Bone marrow (tissue), 2 donors: ENCODE results near the gene TMEM132C.
"Not testable (repeated sequence)": the region's sequence is repeated elsewhere in the genome, so short reads cannot be mapped to it uniquely, and the experiment has no call there.

Experiments
- DNase-seq, 2 donors: peaks; one replicate each; lab custom pipeline; 2025; lab: John Stamatoyannopoulos, UW

The TMEM132C gene

DNA sequence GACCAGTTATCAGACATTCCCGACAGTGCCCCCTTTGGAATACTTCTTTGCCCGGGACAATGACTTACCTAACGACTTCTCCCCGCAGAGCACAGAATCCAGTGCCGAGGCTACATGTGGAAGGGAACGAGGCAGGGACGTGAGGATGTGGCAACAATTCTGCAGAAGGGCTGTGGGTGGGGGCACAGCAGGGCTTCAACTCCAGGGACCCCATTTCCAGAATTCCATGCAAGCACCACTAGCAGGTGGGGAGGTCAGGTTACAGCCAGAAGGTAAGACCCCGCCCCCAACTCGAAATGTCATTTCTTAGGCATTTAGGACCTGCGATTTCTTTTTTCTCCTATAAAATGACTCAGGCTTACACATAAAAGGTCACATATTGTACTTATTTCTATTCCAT is 207.9 kb downstream of the TMEM132C start:
- DNase-seq: no peak

DNA sequence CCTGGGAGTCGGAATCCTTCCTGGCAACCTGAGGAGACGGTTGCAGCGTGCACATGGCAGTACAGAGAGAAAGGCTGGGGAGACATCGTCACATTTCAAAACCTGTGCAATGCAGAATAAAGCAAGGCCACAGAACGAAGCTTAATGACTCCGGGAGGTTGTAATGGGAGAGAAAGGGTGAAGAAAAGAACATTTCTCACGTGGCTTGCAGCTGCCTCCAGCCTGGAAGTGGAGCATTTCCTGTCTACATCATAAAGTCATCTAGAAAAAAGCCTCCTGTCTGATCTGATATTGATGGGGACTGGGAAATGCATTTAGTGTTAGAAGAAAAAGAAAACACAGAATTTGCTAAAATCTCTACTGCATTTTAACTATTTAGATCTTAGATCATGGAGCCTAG is 209.3 kb downstream of the TMEM132C start:
- no peak for DNase-seq

DNA sequence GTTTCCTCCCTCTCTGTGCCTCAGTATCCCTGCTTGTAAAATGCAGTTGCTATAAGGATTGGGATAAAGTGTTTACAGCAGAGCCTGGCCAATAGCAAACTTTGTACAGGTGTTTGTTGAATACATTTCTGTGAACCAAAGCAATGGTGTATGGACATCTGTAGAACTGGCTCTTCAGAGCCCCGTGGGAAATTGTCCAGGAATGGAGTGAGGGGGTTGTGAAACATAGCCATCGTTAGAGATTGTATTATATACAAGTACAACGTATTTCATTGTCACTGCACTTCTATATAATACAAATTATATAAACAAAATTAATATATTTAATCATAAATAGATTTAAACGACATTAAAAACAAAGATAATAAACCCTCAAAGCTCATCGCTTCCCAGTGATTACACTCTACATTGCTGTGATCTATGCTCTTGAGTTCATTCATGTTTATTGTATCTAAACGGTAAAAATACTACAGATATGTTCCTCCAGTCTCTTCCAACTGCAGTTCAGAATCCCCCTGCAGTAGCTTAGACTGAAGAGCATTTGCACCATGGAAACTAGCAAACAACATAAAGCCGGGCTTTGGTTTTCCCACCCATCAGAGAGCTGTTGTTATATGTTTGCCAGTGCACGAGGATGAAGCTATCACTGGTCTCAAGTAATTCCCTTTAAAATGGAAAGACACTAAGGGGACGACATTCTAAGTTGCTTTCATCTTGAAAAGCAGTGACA is 216.7 kb downstream of the TMEM132C start:
- no peak for DNase-seq

DNA sequence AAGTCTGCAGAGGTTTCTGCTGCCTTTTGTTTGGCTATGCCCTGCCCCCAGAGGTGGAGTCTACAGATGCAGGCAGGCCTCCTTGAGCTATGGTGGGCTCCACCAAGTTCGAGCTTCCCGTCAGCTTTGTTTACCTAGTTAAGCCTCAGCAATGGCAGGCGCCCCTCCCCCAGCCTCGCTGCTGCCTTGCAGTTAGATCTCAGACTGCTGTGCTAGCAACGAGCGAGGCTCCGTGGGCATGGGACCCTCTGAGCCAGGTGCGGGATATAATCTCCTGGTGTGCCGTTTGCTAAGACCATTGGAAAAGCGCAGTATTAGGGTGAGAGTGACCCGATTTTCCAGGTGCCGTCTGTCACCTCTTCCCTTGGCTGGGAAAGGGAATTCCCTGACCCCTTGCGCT is 230.4 kb downstream of the TMEM132C start:
- DNase-seq: not testable (repeated sequence)

DNA sequence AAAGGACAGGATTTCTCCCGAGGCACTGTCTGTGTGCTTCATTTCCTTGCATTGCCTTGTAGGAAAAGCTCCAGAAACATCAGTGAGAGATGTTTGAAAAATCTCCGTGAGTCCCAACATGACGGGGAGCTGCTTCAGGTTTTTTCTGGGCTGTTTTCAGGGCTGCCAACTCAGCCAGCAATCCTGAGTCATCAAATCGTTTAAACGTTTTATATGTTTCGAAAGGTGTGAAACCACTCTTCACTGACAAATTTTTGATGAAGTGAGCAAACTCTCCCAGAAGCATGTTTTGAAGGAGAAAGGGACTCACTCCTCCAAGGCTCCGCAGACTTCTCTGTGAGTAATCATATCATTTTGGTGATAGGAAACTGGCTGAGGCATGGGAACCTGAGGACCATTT is 240.5 kb downstream of the TMEM132C start:
- no peak for DNase-seq

DNA sequence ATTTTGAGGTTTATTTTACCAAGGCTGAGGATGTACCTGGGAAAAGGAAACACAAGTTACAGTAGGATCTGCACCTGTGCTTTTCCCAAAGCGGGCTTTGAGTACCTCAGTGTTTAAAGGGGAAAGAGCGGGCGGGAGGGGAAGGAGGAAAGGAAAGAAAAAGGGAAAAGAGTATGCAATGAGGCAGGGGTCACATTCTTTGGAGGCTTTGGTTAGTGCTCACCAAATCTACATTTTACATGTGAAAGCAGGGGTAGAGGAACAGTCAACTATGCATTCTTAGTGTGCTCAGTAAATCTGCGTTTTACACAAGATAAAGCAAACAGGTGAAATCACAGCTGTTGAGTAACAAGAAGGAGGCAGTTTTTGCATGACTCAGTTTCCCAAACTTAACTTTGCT is 242.2 kb downstream of the TMEM132C start:
- DNase-seq: no peak

DNA sequence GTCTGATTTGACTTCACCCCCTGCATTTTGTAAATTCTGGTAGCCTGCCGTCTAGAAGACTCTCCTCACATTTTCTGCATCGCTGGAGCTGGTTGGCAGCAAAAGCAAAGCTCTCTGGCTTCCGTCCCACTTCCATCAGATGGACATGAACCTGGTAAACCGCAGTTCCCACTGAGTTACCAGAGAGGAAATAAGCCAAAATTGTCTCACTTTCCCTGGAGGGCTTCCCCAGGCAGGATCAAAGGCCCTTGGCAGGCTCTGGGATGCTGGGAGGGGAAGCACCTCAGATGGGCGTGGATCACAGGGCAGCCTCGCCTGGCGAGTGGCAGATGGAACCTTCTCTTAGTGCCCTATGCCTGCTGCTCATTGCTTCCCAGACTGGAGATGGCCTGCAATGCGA is 243.5 kb downstream of the TMEM132C start:
- no peak for DNase-seq

DNA sequence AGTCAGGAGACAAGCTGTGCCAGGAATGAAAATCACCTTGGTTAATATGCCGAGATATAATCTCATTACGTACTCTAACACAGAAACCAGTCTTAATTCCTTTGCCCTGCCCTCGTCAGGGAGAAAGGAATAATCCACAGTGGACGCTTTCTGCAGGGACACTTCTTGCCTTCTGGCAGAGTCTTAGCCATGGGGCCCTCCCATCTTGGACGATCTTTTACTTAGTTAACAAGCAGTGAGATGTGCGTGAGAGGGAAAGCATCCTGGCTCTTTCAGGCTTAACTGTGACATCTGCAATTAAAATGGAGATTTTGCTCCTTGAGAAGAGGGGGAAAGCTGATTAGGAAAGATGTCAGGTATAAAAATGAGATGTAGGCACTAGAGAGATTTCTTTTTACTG is 246.4 kb downstream of the TMEM132C start:
- DNase-seq: no peak

DNA sequence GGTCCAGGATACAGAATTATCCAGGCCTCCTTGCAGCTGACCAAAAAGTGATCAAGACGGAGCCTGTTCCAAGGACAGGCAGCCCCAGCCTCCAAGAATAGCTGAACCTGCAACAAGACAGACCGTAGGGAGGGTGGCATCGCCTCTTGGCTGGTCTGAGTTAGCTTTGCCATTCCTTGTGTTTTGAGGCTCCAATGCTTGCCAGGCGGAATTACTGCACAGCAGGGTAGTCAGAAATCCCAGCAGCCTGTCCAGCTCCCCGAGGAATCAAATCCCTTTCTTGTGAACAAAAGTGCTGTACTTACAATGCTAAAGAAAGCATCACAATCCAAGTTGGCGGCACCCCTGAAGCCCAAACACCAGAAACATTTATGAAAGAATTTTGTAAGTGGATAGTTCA is 246.9 kb downstream of the TMEM132C start:
- no peak for DNase-seq

DNA sequence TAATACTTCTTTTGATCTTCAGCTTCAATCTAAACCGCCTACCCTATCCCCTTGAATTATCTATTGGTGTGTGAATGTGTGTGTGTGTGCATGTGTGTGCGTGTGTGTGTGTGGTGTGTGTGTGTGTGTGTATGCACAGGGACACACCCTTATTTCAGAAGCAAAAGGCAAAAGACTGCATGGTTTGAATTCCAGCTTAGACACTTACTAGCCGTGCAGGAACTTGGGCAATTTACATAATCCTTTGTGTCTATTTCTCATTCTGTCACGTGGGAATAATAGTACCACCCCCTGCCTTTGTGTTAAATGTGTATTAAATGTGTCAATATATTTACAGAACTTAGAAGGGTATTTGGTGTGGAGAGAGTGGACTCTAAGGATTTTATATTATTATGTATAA is 251.7 kb downstream of the TMEM132C start:
- DNase-seq: no peak

DNA sequence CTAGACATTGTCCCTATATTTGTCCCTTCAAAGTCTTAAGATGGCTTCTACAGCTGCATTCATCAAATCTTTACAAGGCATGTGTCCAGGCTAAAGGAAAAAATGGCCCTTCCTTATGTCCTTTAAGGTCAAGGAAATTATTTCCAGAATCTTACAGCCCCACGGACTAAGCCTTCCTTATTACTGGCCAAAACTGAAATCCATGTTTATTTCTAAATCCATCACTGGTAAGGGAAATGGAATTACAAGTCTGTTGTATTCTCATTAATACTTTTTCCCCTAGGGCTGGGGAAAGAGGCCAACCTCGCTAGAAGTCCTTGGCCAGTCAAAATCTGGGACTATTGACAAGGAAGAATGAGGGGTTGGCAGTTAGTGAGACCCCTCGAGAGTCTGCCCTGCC is 252.5 kb downstream of the TMEM132C start:
- no peak for DNase-seq

DNA sequence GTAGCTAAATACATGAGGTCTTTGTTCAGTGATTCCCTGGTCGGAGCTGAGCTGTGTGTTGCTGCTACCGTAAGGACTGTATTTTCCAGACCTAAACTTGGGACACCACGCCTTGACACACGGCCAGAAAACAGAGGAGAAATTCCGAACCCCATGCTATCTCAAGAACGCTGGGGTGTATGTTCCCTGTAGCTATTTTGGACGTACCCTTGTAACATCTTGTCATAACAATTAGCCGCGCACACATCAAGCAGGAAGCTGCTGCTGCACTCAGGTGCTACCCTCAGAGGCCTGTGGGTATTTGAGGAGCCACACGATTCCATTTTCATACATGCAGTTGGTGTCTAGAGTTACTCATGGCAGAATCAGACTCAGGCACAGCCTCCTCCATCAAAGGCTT is 255.0 kb downstream of the TMEM132C start:
- DNase-seq: no peak

DNA sequence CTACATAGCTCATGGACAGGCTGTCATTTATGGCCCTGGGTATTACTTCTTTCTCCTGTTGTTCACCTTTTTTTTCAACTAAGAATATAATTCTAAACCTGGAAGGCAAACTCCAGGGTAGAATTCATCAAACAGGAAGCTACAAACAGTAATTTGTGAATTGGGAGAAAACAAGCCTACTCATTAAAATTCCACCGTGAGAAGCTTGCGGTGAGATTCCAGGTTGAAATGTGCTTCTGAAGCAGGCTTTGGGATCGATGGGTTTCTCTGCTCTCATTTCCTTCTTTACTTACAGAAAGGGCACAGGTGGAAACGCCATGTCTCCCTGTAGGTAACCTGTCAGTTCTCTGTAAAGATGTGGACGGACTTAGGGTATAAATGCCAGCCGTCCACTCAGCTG is 257.5 kb downstream of the TMEM132C start:
- DNase-seq: no peak

DNA sequence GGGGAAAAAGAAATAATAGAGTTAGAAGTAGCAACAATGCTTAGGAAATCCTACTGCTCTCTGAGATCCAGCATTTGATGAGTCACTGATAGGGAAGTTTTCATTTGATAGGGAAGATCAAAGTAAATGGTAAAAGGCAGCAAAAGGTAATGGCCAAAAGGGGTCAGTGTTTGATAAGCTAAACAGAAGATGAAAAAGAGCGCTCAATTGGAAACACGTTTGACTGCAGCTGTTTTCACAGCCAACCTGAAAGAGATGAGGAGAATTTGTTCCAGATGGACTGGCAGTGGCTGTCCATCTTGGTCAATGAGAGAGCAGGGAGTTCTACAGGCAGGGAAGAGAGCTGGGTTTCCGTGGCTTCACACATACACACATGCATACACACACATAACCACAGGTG is 264.2 kb downstream of the TMEM132C start:
- DNase-seq: no peak

DNA sequence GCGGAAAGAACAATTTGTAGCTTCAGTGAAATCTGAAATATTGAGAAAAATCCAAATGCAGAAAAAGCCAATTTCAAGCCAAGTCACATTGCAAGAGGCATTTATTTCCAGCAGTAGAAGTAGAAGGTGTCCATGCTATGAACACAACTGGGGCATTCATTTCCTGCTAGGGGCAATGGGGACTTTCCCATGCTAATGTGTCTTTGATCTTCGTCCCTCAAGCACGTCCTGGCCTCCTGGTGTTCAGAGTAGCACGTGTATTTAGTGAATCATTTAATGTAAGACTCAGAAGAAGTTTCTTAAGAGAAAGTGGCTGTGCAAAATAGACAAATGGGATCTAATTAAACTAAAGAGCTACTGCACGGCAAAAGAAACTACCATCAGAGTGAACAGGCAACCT is 267.9 kb downstream of the TMEM132C start:
- no peak for DNase-seq

DNA sequence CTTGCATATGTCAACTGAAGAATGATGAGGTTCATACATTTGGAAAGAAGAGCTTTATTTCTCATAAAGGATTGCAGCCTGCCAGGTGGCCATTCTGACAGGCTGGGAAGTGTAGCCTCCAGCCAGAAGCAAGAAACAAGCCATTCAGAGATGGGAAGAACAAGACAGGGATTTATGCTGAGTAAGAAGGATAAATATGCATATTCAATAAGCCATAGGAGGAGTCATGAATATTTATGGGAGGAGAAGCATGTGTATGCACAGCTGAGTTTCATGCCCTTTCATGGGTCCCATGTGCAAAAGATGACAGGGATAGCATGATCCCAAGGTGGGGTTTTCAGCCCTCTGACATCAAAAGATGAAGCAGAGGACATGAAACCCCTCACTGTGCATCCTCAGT is 269.8 kb downstream of the TMEM132C start:
- DNase-seq: no peak

DNA sequence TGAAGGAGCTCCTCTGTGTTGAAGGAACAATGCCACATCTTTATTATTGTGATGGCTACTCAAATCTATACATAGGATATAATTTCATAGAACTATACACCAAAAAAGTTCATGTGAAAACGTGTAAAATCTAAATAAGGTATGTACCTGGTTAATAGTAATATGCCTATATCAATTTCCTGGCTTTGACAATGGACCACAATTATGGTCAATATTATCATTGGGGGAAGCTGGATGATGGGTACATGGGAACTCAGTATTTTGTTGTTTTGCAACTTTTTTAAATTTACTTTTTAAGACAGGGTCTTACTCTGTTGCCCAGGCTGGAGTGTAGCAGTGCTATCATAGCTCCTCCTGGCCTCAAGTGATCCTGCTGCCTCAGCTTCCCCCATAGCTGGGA is 270.7 kb downstream of the TMEM132C start:
- DNase-seq: no peak

DNA sequence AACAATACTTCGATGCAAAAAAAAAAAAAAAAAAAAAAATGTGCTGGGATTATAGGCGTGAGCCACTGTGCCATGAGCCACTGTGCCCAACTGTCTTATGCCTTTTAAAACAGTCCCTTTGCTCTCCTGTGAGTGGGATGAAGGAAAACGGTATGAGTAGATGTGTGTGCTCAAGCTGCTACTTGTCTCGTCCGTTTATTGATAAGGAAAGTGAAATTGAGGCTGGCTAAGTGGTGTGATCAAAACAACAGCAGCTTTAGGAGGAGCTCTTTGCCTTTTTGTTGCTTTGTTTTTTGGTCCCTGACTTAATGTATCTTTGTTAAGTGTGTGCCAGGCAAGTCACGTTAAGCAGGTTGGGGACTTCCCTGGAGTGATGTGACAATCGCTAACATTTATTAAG is 275.9 kb downstream of the TMEM132C start:
- no peak for DNase-seq

DNA sequence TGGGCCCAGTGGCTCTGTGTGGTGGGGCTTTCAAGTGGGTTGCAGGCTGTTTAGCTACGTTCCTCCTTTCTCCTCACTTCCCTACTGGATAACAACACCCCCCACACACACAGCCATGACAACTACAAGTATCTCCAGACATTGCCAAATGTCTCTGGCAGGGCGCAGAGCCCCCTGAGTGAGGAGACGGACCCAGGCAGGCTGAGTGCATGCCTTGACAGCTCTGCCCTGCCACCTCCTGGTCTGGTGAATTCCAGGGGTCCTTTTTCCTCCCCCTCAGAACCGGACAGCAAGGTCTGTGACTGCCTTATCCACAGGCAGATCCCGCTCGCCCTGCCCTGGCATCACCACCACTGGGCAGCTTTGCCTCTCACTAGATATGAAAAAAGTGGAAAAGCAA is 276.5 kb downstream of the TMEM132C start:
- no peak for DNase-seq

DNA sequence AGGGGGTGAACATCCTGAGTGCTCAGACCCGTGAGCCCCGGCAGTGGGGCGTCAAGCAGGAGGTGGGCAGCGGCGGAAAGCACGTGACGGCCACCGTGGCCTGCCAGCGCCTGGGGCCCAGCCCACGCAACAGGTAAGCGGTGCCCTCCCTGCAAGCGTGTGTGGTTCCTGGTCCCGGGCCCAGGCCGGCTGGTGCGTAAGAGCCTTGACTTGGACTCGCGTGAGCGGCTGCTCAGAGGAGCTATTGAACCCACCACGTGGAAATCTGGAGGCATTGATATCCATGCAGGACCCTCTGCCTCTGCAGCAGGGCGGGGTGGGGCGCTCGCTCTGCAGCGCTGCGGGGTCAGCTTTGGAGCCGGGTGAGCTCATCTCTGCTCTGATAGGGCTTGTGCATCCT is 277.0 kb downstream of the TMEM132C start:
- DNase-seq: no peak

DNA sequence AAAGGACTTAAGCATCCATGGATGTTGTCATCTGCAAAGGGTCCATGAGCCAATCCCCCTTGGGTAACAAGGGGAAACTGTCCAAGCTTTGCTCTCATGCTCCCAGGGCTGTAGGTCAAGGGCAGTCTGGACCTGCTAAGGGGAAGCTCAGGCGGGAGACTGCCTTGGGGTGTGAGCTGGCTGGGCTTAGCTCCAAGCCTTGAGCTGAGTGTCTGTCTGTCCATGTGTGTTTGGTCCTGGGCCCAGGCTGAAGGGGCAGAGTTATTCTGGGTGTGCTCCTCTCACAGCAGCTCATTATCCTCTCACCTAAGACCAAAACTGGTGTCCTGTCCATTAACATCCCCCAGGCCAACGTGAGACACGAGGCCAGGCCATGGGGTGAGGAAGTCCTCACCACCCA is 282.0 kb downstream of the TMEM132C start:
- DNase-seq: no peak

DNA sequence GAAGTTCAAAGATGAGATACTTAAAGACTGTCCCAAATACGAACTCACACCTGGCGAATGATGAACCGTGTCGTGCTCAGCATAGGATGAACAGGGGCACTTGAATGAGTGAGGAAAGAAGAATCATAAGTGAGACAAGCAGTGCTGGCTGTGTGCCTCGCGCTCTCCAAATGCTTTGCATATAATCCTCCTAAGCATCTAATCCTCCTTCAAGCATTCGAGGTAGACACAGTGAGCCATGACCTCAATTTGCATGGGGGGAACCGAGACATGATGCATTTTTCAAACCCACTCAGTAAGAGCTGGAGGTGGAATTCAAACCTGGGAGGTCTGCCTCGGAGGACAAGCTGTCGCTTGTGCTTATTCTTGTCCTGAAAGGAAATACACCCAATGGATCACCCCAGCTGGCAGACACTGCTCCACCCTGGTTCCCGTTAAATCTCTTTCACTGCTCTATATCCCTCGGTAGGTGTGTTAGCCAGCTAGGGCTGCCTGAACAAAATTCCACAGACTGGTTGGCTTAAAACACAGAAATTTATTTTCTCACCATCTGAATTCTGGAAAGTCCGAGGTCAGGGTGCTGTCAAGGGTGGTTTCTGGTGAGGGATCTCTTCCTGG is 282.7 kb downstream of the TMEM132C start:
- DNase-seq: no peak

DNA sequence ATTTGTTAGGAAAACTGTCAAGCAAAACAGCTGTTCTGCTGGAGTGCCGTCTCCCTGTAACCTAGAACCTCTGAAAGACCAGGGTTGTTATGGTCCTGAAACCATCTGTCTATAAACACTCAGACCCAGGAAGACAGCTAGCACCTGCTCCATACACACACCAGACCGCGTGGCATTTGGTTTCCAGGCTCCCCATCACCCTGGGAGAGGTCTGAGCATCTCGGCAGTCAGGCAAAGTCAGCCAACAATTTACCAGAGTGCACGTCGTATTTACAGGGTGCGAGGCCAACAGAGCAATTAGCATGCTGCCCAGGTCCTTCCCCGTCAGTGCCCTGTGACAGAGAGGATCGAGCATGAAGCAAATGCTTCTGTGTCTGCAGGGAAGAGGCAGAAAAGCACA is 284.3 kb downstream of the TMEM132C start:
- DNase-seq: no peak
